ENCODE measurements around the gene CASP14.

- no peak for TF ChIP-seq CTCF (IDR thresholded peaks at IDR 0.05; ENCODE audit: low read depth, low read length)
- TF ChIP-seq POLR2A (IDR thresholded peaks at IDR 0.05; ENCODE audit: extremely low read depth, insufficient read length), result no peak
These were observed 46.9 kb downstream of the CASP14 start for GRCh38 chr19:15096223-15096622.

Measured in NB4 (cell line).